BLaER1 (cell line): Measurements from ENCODE around the gene LRRC26.

Source experiments
- H3K27ac ChIP-seq: shearing (Covaris generic); formaldehyde crosslinking; 2 replicates; pipeline ENCODE4 v1.8.1; 2022
- H3K27me3 ChIP-seq: shearing (Covaris generic); formaldehyde crosslinking; 2 replicates; pipeline ENCODE4 v1.8.1; 2022
- H3K36me3 ChIP-seq: shearing (Covaris generic); formaldehyde crosslinking; 2 replicates; pipeline ENCODE4 v1.8.1; 2022
- H3K4me1 ChIP-seq: shearing (Covaris generic); formaldehyde crosslinking; 2 replicates; pipeline ENCODE4 v1.8.1; 2022
- H3K4me2 ChIP-seq: shearing (Covaris generic); formaldehyde crosslinking; 2 replicates; pipeline ENCODE4 v1.8.1; 2022
- H3K4me3 ChIP-seq: shearing (Covaris generic); formaldehyde crosslinking; 2 replicates; pipeline ENCODE4 v1.8.1; 2022
- H3K9ac ChIP-seq: shearing (Covaris generic); formaldehyde crosslinking; 2 replicates; pipeline ENCODE4 v1.8.1; 2022
- H3K9me3 ChIP-seq: shearing (Covaris generic); formaldehyde crosslinking; 2 replicates; pipeline ENCODE4 v1.8.1; 2022
- H4K20me1 ChIP-seq: shearing (Covaris generic); formaldehyde crosslinking; 2 replicates; pipeline ENCODE4 v1.8.1; 2022
- Cebpa-rat ChIP-seq: shearing (Covaris generic); IDR thresholded peaks from 2 replicates; pipeline ENCODE4 v1.8.1; 2022

LRRC26 gene

GRCh38 chr9:137170486-137171148 lies 766 bp upstream of the LRRC26 start:
- Histone ChIP-seq H3K27me3 (peaks cover 12% of the 10 kb centered on the region; the same call in 1 of the 2 replicates), H3K4me3 (peak overlapping the region; percentile 82), H4K20me1 (peaks cover 27% of the 10 kb centered on the region), H3K4me1 (peaks cover 86% of the 10 kb centered on the region), H3K9ac (peak overlapping the region; percentile 86), H3K4me2 (peak overlapping the region; percentile 96), H3K9me3 (no peaks in the 10 kb centered on the region), H3K36me3 (peaks cover 3% of the 10 kb centered on the region; the same call in 1 of the 2 replicates), H3K27ac (peak overlapping the region; percentile 97)
- no peak for TF ChIP-seq Cebpa-rat

GRCh38 chr9:137168904-137169856 lies 671 bp downstream of the LRRC26 start:
- Histone ChIP-seq H4K20me1 (peaks cover 39% of the 10 kb centered on the region), H3K9me3 (no peaks in the 10 kb centered on the region), H3K36me3 (peaks cover 13% of the 10 kb centered on the region; the same call in 1 of the 2 replicates), H3K9ac (peak overlapping the region; percentile 84), H3K4me1 (peaks cover 88% of the 10 kb centered on the region), H3K4me3 (peak overlapping the region; percentile 82), H3K27ac (peak overlapping the region; percentile 97), H3K27me3 (peaks cover 12% of the 10 kb centered on the region; the same call in 1 of the 2 replicates), H3K4me2 (peak overlapping the region; percentile 96)
- TF ChIP-seq Cebpa-rat: no peak

DNA sequence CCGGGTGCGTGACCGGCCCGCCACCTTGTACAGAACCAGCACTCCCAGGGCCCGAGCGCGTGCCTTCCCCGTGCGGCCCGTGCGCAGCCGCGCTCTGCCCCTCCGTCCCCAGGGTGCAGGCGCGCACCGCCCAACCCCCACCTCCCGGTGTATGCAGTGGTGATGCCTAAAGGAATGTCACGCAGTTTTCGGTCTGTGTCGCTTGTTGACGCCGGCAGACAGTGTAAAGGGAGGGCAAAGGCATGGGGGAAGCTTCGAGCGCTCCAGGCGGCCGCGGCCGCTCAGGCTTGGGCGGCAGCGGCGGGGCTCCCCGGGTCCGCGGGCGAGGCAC lies 1.3 kb downstream of the LRRC26 start:
- Histone ChIP-seq H3K4me1 (peaks cover 82% of the 10 kb centered on the region), H4K20me1 (peaks cover 46% of the 10 kb centered on the region), H3K4me2 (peak overlapping the region; percentile 96), H3K9me3 (no peaks in the 10 kb centered on the region), H3K27ac (peak overlapping the region; percentile 97), H3K4me3 (peak overlapping the region; percentile 82), H3K27me3 (peaks cover 12% of the 10 kb centered on the region; the same call in 1 of the 2 replicates), H3K9ac (peak overlapping the region; percentile 84), H3K36me3 (peaks cover 19% of the 10 kb centered on the region; the same call in 1 of the 2 replicates)
- TF ChIP-seq Cebpa-rat: no peak

GRCh38 chr9:137167747-137168572 lies 1.9 kb downstream of the LRRC26 start:
- H3K9ac ChIP-seq: peak overlapping the region; percentile 84
- peaks cover 46% of the 10 kb centered on the region for H4K20me1 ChIP-seq
- peak overlapping the region; percentile 82 for H3K4me3 ChIP-seq
- H3K9me3 ChIP-seq: no peaks in the 10 kb centered on the region
- H3K4me1 ChIP-seq: peaks cover 76% of the 10 kb centered on the region
- peaks cover 21% of the 10 kb centered on the region; the same call in 1 of the 2 replicates for H3K36me3 ChIP-seq
- peak overlapping the region; percentile 96 for H3K4me2 ChIP-seq
- H3K27me3 ChIP-seq: peaks cover 12% of the 10 kb centered on the region; the same call in 1 of the 2 replicates
- no peak for TF ChIP-seq Cebpa-rat
- peak overlapping the region; percentile 97; the same call in 1 of the 2 replicates for H3K27ac ChIP-seq

DNA sequence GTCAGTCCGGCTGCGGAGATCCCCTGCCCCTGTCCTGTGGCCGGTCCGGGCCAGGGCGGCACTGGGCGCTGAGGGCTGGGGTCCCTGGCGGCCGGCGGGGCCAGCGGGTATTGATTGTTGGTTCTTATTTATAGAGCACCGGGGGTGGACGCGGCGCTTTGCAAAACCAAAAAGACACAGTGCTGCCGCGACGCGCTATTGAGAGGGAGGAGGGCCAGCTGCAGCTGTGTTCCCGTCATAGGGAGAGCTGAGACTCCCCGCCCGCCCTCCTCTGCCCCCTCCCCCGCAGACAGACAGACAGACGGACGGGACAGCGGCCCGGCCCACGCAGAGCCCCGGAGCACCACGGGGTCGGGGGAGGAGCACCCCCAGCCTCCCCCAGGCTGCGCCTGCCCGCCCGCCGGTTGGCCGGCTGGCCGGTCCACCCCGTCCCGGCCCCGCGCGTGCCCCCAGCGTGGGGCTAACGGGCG lies 2.5 kb downstream of the LRRC26 start:
- H3K9ac ChIP-seq: peak overlapping the region; percentile 84
- peaks cover 46% of the 10 kb centered on the region for H4K20me1 ChIP-seq
- no peaks in the 10 kb centered on the region for H3K9me3 ChIP-seq
- peak overlapping the region; percentile 82 for H3K4me3 ChIP-seq
- TF ChIP-seq Cebpa-rat: no peak
- H3K27ac ChIP-seq: peak overlapping the region; percentile 97
- peak overlapping the region; percentile 96 for H3K4me2 ChIP-seq
- H3K27me3 ChIP-seq: peaks cover 12% of the 10 kb centered on the region; the same call in 1 of the 2 replicates
- peaks cover 21% of the 10 kb centered on the region; the same call in 1 of the 2 replicates for H3K36me3 ChIP-seq
- peaks cover 70% of the 10 kb centered on the region for H3K4me1 ChIP-seq

DNA sequence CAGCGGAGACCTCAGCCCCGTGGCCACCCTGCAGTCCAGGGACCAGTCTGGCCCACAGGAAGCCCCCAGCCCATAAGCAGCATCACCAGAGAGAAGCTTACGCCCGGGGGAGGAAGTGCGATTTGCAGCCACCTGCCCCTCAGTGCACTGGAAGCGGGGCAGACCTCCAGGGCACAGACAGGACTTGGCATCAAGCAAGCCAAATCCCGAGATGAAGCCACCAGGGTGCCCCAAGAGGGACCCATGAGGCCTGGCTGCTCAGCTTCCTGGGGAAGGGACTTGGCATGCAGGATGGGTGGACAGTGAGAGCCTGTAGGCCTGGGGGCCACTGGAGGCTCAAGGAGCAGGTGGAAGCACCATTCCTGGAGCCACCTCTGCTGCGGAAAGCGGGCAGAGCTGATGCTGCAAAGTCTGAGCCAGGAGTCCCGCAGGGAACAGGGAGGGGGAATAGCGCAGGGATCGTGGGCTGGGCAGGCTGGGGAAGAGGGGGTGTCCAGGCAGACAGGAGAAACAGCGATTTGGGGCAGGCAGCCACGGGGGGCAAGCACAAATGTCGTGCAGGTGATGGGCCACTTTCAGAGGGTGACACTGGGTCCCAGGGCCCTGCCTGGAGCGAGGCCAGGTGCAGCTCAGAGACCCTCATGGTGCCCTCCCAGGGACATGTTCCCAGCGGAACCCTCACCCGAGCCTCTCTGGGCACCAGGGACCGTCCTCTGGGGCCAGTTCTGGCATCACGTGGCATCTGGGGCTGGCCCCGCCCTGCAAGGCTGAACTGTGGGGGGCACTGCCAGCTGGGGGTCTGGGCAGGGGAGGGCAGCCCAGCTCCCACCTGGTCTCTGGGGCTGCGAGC lies 3.2 kb downstream of the LRRC26 start:
- H3K27me3 ChIP-seq: peaks cover 12% of the 10 kb centered on the region; the same call in 1 of the 2 replicates
- peak overlapping the region; percentile 82 for H3K4me3 ChIP-seq
- peaks cover 21% of the 10 kb centered on the region; the same call in 1 of the 2 replicates for H3K36me3 ChIP-seq
- no peaks in the 10 kb centered on the region for H3K9me3 ChIP-seq
- peaks cover 63% of the 10 kb centered on the region for H3K4me1 ChIP-seq
- H4K20me1 ChIP-seq: peaks cover 46% of the 10 kb centered on the region
- TF ChIP-seq Cebpa-rat: no peak
- H3K27ac ChIP-seq: peak overlapping the region; percentile 46
- peak overlapping the region; percentile 96 for H3K4me2 ChIP-seq
- H3K9ac ChIP-seq: peak overlapping the region; percentile 61

- no peak overlapping the region for H3K27ac ChIP-seq
Observed at GRCh38 chr9:137165250-137165836, 4.5 kb downstream of the LRRC26 start.

More at GRCh38 chr9:137165250-137165836, 4.5 kb downstream of the LRRC26 start:
- Histone ChIP-seq H4K20me1 (peaks cover 46% of the 10 kb centered on the region), H3K9ac (no peak overlapping the region), H3K9me3 (no peaks in the 10 kb centered on the region), H3K4me2 (peak overlapping the region; percentile 96), H3K27me3 (peaks cover 12% of the 10 kb centered on the region; the same call in 1 of the 2 replicates), H3K4me1 (peaks cover 52% of the 10 kb centered on the region), H3K4me3 (no peak overlapping the region), H3K36me3 (peaks cover 21% of the 10 kb centered on the region; the same call in 1 of the 2 replicates)
- TF ChIP-seq Cebpa-rat: no peak
